ENCODE data around the gene GEMIN8.

Gene GEMIN8

GRCh38 chrX:14015294-14015693, 14.4 kb downstream of the GEMIN8 start:
- no peak for DNase-seq

DNA sequence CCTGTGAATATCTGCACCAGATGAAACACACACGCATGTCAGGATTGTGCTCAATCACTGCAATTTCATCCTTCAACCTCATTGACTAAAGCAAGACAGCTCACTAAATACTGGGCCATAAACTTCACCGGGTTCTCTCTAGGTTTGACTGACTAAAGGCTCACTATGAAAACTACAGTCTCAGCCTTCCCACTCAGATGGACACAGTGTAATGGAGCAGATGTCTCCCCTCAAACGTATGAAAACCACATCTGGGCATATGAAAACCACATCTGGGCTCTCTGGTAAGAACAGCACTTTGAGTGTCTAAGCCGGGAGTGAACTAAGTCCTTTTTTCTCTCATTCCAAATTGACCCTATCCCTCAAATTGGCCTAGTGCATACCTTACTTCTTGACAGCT, 15.2 kb downstream of the GEMIN8 start:
- DNase-seq, result no peak

- DNase-seq, result no peak
These were observed 16.6 kb downstream of the GEMIN8 start for GRCh38 chrX:14013054-14013453.

DNA sequence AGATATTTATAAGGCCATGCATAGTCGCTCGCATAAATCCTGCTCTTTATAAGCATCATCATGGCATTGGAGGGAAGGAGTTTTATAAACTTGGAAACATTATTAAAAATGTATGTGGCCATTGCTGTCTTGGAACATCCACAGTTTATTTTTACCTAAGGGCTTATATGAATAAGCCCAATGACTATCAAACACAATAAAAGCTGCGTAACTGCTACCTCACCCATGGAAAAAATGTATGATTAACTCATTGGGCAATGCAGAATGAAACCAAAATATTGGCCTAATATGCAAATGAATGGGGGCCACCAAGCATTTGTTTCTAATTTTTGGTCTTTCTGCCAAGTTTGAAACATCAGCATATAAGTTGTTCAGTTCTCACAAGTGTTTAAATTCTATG, 19.1 kb downstream of the GEMIN8 start:
- DNase-seq, result no peak

GRCh38 chrX:14006540-14006939, 23.2 kb downstream of the GEMIN8 start:
- no peak for DNase-seq

GRCh38 chrX:14003876-14004425, 25.7 kb downstream of the GEMIN8 start:
- no peak for DNase-seq

- DNase-seq, result no peak
These were observed 26.7 kb downstream of the GEMIN8 start for GRCh38 chrX:14003028-14003427.

DNA sequence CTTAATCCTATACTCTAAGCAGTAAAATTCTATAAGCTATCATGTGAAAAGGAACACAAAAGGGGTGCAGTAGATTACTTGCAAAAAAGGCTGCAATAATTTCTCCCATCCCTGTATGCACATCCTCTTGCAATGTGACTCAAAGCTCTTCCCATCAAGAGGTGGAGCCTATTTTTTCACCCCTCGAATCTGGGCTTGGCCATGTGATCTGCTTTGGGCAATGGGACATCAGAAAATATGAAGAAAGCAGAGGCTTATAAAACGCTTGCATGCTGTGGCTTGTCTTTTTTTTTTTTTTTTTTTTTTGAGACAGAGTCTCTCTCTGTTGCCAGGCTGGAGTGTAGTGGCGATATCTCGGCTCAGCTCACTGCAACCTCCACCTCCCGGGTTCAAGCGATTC, 33.0 kb downstream of the GEMIN8 start:
- DNase-seq, result no peak

DNA sequence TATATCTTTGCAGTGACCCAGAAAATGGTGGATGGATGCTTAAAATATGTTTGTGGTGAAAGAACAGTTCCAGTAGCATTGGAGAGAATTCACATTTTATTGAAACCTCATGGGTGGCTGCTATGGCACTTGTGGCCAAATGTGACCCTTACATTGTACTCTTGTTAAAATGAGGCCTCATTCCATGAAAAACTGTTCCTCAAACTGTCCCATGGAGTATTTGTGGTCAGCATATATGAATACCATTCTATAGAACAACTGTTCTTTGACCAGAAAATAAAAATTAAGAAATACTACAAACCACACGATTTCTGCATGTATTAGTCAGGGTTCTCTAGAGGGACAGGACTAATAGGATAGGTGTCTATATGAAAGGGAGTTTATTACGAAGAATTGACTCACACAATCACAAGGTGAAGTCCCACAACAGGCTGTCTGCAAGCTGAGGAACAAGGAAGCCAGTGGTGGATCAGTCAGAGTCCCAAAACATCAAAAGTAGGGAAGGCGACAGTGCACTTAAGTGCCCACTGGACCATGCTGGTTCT, 35.1 kb downstream of the GEMIN8 start:
- DNase-seq, result no peak

GRCh38 chrX:13994104-13994503, 35.6 kb downstream of the GEMIN8 start:
- DNase-seq, result no peak

DNA sequence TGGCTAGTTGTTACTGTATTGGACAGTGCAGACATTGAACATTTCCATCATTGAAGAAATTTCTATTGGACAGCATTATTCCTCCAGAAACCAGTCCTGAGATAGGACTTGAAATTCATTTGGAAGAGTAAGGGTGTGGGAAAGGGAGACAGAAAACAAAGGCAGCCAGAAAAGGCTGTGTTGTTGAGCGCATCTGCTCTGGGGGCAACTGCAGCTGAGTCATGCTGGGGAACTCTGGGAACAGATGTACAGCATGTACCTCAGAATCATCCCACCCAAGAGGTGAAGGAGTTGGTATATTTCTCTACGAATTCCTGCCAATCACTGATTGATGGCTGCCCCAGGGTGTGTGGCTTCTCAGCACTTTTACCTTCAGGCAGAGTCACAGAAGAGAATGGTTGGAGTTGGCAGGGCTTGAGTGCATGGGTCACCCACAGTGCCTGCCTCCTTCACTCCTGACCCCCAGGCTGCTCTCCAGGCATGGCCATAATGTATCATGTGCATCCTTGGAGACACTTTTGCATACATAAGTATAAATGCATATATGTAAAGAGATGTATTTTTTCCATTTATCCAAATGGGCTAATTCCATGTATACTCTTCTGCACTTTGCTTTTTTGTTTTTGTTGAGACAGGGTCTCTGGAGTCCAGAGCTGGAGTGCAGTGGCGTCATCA, 39.4 kb downstream of the GEMIN8 start:
- no peak for DNase-seq

- no peak for DNase-seq
These were observed 43.8 kb downstream of the GEMIN8 start for GRCh38 chrX:13985697-13986435.

GRCh38 chrX:13983734-13984133, 46.0 kb downstream of the GEMIN8 start:
- no peak for DNase-seq

GRCh38 chrX:13968198-13968597, 61.5 kb downstream of the GEMIN8 start:
- DNase-seq, result no peak

- no peak for DNase-seq
These were observed 62.1 kb downstream of the GEMIN8 start for GRCh38 chrX:13967636-13968035.

- DNase-seq, result no peak
These were observed 62.9 kb downstream of the GEMIN8 start for GRCh38 chrX:13966793-13967125.

DNA sequence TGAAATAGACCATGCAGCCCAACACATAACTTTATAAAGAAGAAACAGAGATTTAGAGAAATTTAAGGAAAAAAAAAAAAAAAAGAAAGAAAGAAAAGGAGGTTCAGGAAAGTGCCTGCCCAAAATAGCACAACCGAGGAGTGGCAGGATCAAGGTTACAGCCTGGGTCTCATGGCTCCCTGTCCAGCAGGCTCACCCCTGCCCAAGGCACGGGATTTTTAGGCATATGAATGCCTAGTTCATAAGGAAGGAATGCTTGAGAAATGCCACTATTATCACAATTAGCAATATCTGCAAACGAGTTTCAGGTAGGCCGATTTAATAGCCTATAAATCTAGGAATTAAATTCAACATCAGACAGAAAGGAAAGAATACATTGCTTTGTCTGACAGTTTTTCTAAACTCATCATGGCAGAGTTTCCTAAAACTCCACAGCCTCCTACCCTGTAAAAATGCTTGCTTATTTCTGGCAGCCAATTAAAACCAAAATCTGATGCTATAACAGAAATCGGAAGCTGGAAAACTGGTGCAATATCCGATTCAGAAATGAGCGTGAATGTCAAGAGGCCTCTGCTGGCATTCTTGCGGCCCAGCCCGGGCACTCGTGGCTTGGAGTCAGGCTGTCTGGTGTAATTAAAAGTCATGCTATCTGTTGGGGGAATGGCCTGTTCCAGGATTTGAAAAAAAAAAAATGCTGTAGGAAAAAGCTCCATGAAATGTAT, 63.5 kb downstream of the GEMIN8 start:
- DNase-seq, result no peak

GRCh38 chrX:13965531-13965930, 64.2 kb downstream of the GEMIN8 start:
- DNase-seq, result no peak

GRCh38 chrX:13956998-13957397, 72.7 kb downstream of the GEMIN8 start:
- DNase-seq, result no peak
